Keratinocyte (primary cell): ENCODE measurements around the gene ZNF219. TPM values are rescaled to one million over a fixed set of nuclear protein-coding genes. Genes with fewer than 3 reads are reported as not detected.

Experiments used
- DNase-seq: peaks from one replicate; pipeline ENCODE4 v3.0.0-alpha.2; 2011; ENCODE audit warnings: low read depth, missing footprints, low spot score
- FAIRE-seq: peaks from 2 replicates; lab custom pipeline; 2011; peaks lifted over from hg19 to GRCh38; lab: Jason Lieb, UNC
- H2AFZ ChIP-seq: 2 replicates; pipeline ENCODE4 v1.6.0; 2012; ENCODE audit warnings: low read length, control low read depth, inconsistent platforms; ENCODE audit not compliant: control insufficient read depth
- H3K27ac ChIP-seq: 2 replicates; pipeline ENCODE4 v1.5.1; 2011; ENCODE audit warnings: low read length; ENCODE audit not compliant: control insufficient read depth, insufficient read depth
- H3K27me3 ChIP-seq: 3 replicates; pipeline ENCODE4 v1.6.0; 2011; ENCODE audit warnings: low read length; ENCODE audit not compliant: control insufficient read depth, insufficient read depth; ENCODE audit errors: extremely low read depth
- H3K36me3 ChIP-seq, 2 experiments: 2 replicates in 1 of 2; 3 replicates in 1 of 2; pipeline ENCODE4 v1.5.1; 2011; ENCODE audit warnings: low read length in 2 of 2, mild to moderate bottlenecking in 1 of 2; ENCODE audit not compliant: control insufficient read depth in 2 of 2, insufficient read depth in 2 of 2; ENCODE audit errors: extremely low read depth in 1 of 2
- H3K4me1 ChIP-seq: 3 replicates; pipeline ENCODE4 v1.5.1; 2011; ENCODE audit warnings: low read length; ENCODE audit not compliant: control insufficient read depth, insufficient read depth; ENCODE audit errors: extremely low read depth
- H3K4me2 ChIP-seq: 3 replicates; pipeline ENCODE4 v1.6.0; 2011; ENCODE audit warnings: low read depth, low read length; ENCODE audit not compliant: control insufficient read depth, insufficient read depth; ENCODE audit errors: extremely low read depth
- H3K4me3 ChIP-seq, 3 experiments: fragments of 200-600 bp in 1 of 3; sonication (generic) in 1 of 3; 2 replicates in 2 of 3; 3 replicates in 1 of 3; pipeline ENCODE4 v1.5.1; 2011 to 2016; ENCODE audit warnings: low read length in 3 of 3, mild to moderate bottlenecking in 3 of 3, control low read depth in 2 of 3, inconsistent platforms in 1 of 3, low read depth in 1 of 3, mixed read lengths in 1 of 3, mixed run types in 1 of 3, moderate library complexity in 1 of 3; ENCODE audit not compliant: control insufficient read depth in 2 of 3, insufficient read depth in 2 of 3; ENCODE audit errors: extremely low read depth in 1 of 3
- H3K79me2 ChIP-seq: 2 replicates; pipeline ENCODE4 v1.6.0; 2012; ENCODE audit warnings: low read length; ENCODE audit not compliant: control insufficient read depth, insufficient read depth
- H3K9ac ChIP-seq: 3 replicates; pipeline ENCODE4 v1.6.0; 2011; ENCODE audit warnings: low read length; ENCODE audit not compliant: control insufficient read depth, insufficient read depth; ENCODE audit errors: extremely low read depth
- H3K9me1 ChIP-seq: 3 replicates; pipeline ENCODE4 v1.6.0; 2011; ENCODE audit warnings: low read length; ENCODE audit not compliant: control insufficient read depth, insufficient read depth; ENCODE audit errors: extremely low read depth
- H3K9me3 ChIP-seq: 2 replicates; pipeline ENCODE4 v1.5.1; 2012; ENCODE audit warnings: low read depth, low read length; ENCODE audit not compliant: control insufficient read depth
- H4K20me1 ChIP-seq: 3 replicates; pipeline ENCODE4 v1.6.0; 2011; ENCODE audit warnings: low read length; ENCODE audit not compliant: control insufficient read depth, insufficient read depth; ENCODE audit errors: extremely low read depth
- EZH2 ChIP-seq: IDR thresholded peaks from one replicate; pipeline ENCODE4 v1.6.1; 2012; ENCODE audit warnings: inconsistent platforms, mild to moderate bottlenecking, low read length, moderate library complexity
- dilution Hi-C: fragments of 300-500 bp; cut with MboI; formaldehyde crosslinking; loops from one replicate; pipeline ENCODE4 v1.7.0; 2020; ENCODE audit warnings: low sequenced_read_pairs; ENCODE audit not compliant: extremely low pct_ligation_motif_present
- polyA plus RNA-seq, 5 experiments: library from polyadenylated mRNA; depleted of rRNA in 3 of 5; stranded (reverse) in 3 of 5; stranded (forward) in 1 of 5; unstranded in 1 of 5; fragments of >200 nt; gene quantifications; 1 replicate in 1 of 5; 2 replicates in 3 of 5; 3 replicates in 1 of 5; pipeline versions ENCODE4 v1.2.1 to v1.2.3, GENCODE V29; 2011 to 2012; ENCODE audit warnings: missing spikeins in 2 of 5, low read depth in 1 of 5, low replicate concordance in 1 of 5
- TF ChIP-seq, protein P1 (sequence below), 3 experiments: IDR thresholded peaks in 1 of 3; conservative IDR thresholded peaks in 1 of 3; optimal IDR thresholded peaks in 1 of 3; 2 replicates in 2 of 3; 3 replicates in 1 of 3; pipeline versions ENCODE3 to v1.5.1; 2011; ENCODE audit warnings: low read length in 3 of 3, mild to moderate bottlenecking in 3 of 3, moderate library complexity in 2 of 3, control low read depth in 1 of 3, inconsistent platforms in 1 of 3; ENCODE audit not compliant: insufficient read depth in 2 of 3; ENCODE audit errors: extremely low read depth in 1 of 3

The ZNF219 gene
- polyA plus RNA-seq, 1 donor (not counting 4 experiments of a cell fraction or from before 2014, with no cell fraction given): 23.1 TPM

- Histone ChIP-seq H3K27ac (no peak overlapping the region), H3K79me2 (peaks cover 24% of the 10 kb centered on the region), H3K27me3 (no peaks in the 10 kb centered on the region), H3K36me3 (peaks cover 17 to 23% of the 10 kb centered on the region in 2 experiments), H2AFZ (no peak overlapping the region), H3K4me2 (no peak overlapping the region), H4K20me1 (peaks cover 4% of the 10 kb centered on the region), H3K4me1 (peaks cover 14% of the 10 kb centered on the region), H3K4me3 (no peak overlapping the region), H3K9ac (no peak overlapping the region), H3K9me1 (no peaks in the 10 kb centered on the region), H3K9me3 (no peaks in the 10 kb centered on the region)
- dilution Hi-C loops: no loop called here
- DNase-seq (no peak), FAIRE-seq (no peak)
- TF ChIP-seq, protein P1, sequence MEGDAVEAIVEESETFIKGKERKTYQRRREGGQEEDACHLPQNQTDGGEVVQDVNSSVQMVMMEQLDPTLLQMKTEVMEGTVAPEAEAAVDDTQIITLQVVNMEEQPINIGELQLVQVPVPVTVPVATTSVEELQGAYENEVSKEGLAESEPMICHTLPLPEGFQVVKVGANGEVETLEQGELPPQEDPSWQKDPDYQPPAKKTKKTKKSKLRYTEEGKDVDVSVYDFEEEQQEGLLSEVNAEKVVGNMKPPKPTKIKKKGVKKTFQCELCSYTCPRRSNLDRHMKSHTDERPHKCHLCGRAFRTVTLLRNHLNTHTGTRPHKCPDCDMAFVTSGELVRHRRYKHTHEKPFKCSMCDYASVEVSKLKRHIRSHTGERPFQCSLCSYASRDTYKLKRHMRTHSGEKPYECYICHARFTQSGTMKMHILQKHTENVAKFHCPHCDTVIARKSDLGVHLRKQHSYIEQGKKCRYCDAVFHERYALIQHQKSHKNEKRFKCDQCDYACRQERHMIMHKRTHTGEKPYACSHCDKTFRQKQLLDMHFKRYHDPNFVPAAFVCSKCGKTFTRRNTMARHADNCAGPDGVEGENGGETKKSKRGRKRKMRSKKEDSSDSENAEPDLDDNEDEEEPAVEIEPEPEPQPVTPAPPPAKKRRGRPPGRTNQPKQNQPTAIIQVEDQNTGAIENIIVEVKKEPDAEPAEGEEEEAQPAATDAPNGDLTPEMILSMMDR (optimal IDR thresholded peaks at IDR 0.05 in 1 of 3, IDR thresholded peaks at IDR 0.05 in 1 of 3, conservative IDR thresholded peaks at IDR 0.05 in 1 of 3; ENCODE audit: extremely low read depth in 1 of 3, insufficient read depth in 2 of 3, low read length in 3 of 3): no peak
- TF ChIP-seq EZH2: no peak
These were observed 5.4 kb downstream of the ZNF219 start for GRCh38 chr14:21093018-21093417.

GRCh38 chr14:21092273-21093011 lies 6.0 kb downstream of the ZNF219 start:
- H3K4me3 ChIP-seq: no peak overlapping the region
- H3K9me3 ChIP-seq: no peaks in the 10 kb centered on the region
- H3K27me3 ChIP-seq: no peaks in the 10 kb centered on the region
- peaks cover 14% of the 10 kb centered on the region for H3K4me1 ChIP-seq
- no peak overlapping the region for H2AFZ ChIP-seq
- H3K4me2 ChIP-seq: no peak overlapping the region
- FAIRE-seq (no peak), DNase-seq (no peak)
- H3K9me1 ChIP-seq: no peaks in the 10 kb centered on the region
- dilution Hi-C loops: no loop called here
- H4K20me1 ChIP-seq: peaks cover 4% of the 10 kb centered on the region
- H3K9ac ChIP-seq: no peak overlapping the region
- peaks cover 23% of the 10 kb centered on the region for H3K79me2 ChIP-seq
- peaks cover 17 to 23% of the 10 kb centered on the region in 2 experiments for H3K36me3 ChIP-seq
- TF ChIP-seq, protein P1 (optimal IDR thresholded peaks at IDR 0.05 in 1 of 3, IDR thresholded peaks at IDR 0.05 in 1 of 3, conservative IDR thresholded peaks at IDR 0.05 in 1 of 3; ENCODE audit: extremely low read depth in 1 of 3, insufficient read depth in 2 of 3, low read length in 3 of 3): peak; percentile 100
- TF ChIP-seq EZH2: no peak
- no peak overlapping the region for H3K27ac ChIP-seq
